Heart left ventricle (tissue), 16 donors: Measurements from ENCODE around the gene RAVER1. TPM values are rescaled to one million over a fixed set of nuclear protein-coding genes. Genes with fewer than 3 reads are reported as not detected.

Experiments used
- ATAC-seq, 4 donors: fragments of 200-7000 bp; cut with Tn5 transposase; one replicate each; pipeline ENCODE4 v1.9.1; 2020 to 2022; ENCODE audit warnings: moderate library complexity in 4 of 4, mild to moderate bottlenecking in 3 of 4, moderate number of reproducible peaks in 1 of 4
- DNase-seq, 5 donors: peaks; one replicate each; pipeline ENCODE4 v3.0.0-alpha.2; 2020
- H3K27ac ChIP-seq, 12 donors: fragments of 200-600 bp; sonication (generic) in 4 of 12; one replicate each; pipeline versions ENCODE4 v1.5.0 to v1.8.0; 2016 to 2022; ENCODE audit warnings: mild to moderate bottlenecking in 2 of 12
- H3K27me3 ChIP-seq, 9 donors: fragments of 200-600 bp; sonication (generic) in 2 of 9; one replicate each; pipeline versions ENCODE4 v1.5.1 to v1.8.0; 2016 to 2022; ENCODE audit warnings: mild to moderate bottlenecking in 3 of 9
- H3K36me3 ChIP-seq, 9 donors: fragments of 200-600 bp; sonication (generic) in 2 of 9; one replicate each; pipeline versions ENCODE4 v1.5.0 to v1.8.0; 2018 to 2022; ENCODE audit warnings: mild to moderate bottlenecking in 2 of 9
- H3K4me1 ChIP-seq, 12 donors: fragments of 200-600 bp; sonication (generic) in 4 of 12; one replicate each; pipeline versions ENCODE4 v1.5.0 to v1.8.0; 2016 to 2022; ENCODE audit warnings: mild to moderate bottlenecking in 3 of 12
- H3K4me3 ChIP-seq, 12 donors: fragments of 200-600 bp; sonication (generic) in 4 of 12; one replicate each; pipeline versions ENCODE4 v1.5.0 to v1.8.0; 2017 to 2022; ENCODE audit warnings: mild to moderate bottlenecking in 9 of 12, moderate library complexity in 4 of 12
- H3K9me3 ChIP-seq, 12 donors: fragments of 200-600 bp; sonication (generic) in 4 of 12; one replicate each; pipeline versions ENCODE4 v1.5.0 to v1.8.0; 2016 to 2022; ENCODE audit warnings: mild to moderate bottlenecking in 1 of 12
- POLR2A ChIP-seq, 2 donors: fragments of 450-650 bp; IDR thresholded peaks; one replicate each; pipeline ENCODE4 v1.6.1; 2017; ENCODE audit warnings: antibody characterized with exemption in 2 of 2, mild to moderate bottlenecking in 2 of 2, moderate library complexity in 2 of 2
- WGBS, 4 donors: extraction: QIAGEN DNeasy Blood & Tissue Kit in 2 of 4; methylation state at CpG; one replicate each; pipeline versions ENCODE4 v1.1.5 to v1.1.7; 2013 to 2018; 5-methylcytosine and 5-hydroxymethylcytosine counted together
- intact Hi-C, 10 donors: fragments of 100-400 bp; cut with DNase I; formaldehyde crosslinking; loops; one replicate each; pipeline versions ENCODE4 v1.11.1 to v1.14.2; 2022
- polyA plus RNA-seq, 2 donors: library from polyadenylated mRNA; stranded (reverse); fragments of 200-250 nt; gene quantifications; one replicate each; pipeline ENCODE4 v1.2.3, GENCODE V29; 2013
- total RNA-seq, 9 donors: library from RNA; depleted of rRNA in 2 of 9; stranded (reverse); fragments of >200 nt in 2 of 9; fragmentation: NEBNext Ultra II Directional in 3 of 9; extraction: Animal tissue kit (Norgen Biotek cat#: 25700) in 3 of 9; gene quantifications; one replicate each; pipeline versions ENCODE4 v1.1.0 to v1.2.4, GENCODE V29; 2016 to 2023
- TF ChIP-seq, protein P1 (sequence below), 12 donors: fragments of 200-600 bp; sonication (generic) in 4 of 12; IDR thresholded peaks; one replicate each; pipeline versions ENCODE4 v1.5.0 to v1.8.0; 2018 to 2022; ENCODE audit warnings: antibody characterized with exemption in 12 of 12, mild to moderate bottlenecking in 5 of 12
- donor health status: ischemic (EF 13 %, LVEDD 7.1; RV severe dilation, severe dysfunction).
- donor health status: healthy with polysubstance abuse.
- donor health status: DM: no; HTN: yes; CAD: no.
- donor health status: DM: no; HTN: no; CAD: no.
- donor health status: ischemic (EF 25% LVEDD 6.9; RV normal size, moderate dysfunction).
- donor health status: ischemic (EF 25% LVEDD 5.7; RV mildly dilated, moderate dysfunction).
- donor health status: healthy.
- donor health status: DM: yes; HTN: yes; CAD: no.
- donor health status: ischemic (EF 35%, LVEDD 5.7; RV mildly dilated, moderate dysfunction).
- donor health status: nonischemic (EF 11% LVEDD 7.7; RV severe dilation, severe dysfunction).
- donor health status: DM: yes; HTN: yes; CAD: no.
- donor health status: PGD.
- donor health status: ischemic (EF 29% LVEDD 5.4; RV normal size, mild dysfunction).
- donor health status: nonischemic (EF 23%, LVEDD 6.1; RV moderate dilation, normal function).

The RAVER1 gene
- total and polyA plus RNA-seq, 11 donors, result 5.9 to 22.5 (median 14.0) TPM

- Histone ChIP-seq H3K27ac (no peak overlapping the region), H3K9me3 (no peaks in the 10 kb centered on the region), H3K36me3 (peaks cover 0 to 8% (median 4%) of the 10 kb centered on the region in 9 donors), H3K4me3 (peak overlapping the region in 10 of 12 donors; percentile 20 to 60 (median 46)), H3K27me3 (peaks cover 39 to 88% (median 77%) of the 10 kb centered on the region in 9 donors), H3K4me1 (peaks cover 10 to 94% (median 66%) of the 10 kb centered on the region in 12 donors)
- DNase-seq, result peak in 1 of 5 donors; percentile 34
- intact Hi-C loops, result no loop called here
- TF ChIP-seq POLR2A (IDR thresholded peaks at IDR 0.05), result no peak
- TF ChIP-seq, protein P1, sequence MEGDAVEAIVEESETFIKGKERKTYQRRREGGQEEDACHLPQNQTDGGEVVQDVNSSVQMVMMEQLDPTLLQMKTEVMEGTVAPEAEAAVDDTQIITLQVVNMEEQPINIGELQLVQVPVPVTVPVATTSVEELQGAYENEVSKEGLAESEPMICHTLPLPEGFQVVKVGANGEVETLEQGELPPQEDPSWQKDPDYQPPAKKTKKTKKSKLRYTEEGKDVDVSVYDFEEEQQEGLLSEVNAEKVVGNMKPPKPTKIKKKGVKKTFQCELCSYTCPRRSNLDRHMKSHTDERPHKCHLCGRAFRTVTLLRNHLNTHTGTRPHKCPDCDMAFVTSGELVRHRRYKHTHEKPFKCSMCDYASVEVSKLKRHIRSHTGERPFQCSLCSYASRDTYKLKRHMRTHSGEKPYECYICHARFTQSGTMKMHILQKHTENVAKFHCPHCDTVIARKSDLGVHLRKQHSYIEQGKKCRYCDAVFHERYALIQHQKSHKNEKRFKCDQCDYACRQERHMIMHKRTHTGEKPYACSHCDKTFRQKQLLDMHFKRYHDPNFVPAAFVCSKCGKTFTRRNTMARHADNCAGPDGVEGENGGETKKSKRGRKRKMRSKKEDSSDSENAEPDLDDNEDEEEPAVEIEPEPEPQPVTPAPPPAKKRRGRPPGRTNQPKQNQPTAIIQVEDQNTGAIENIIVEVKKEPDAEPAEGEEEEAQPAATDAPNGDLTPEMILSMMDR (IDR thresholded peaks at IDR 0.05), result no peak
- ATAC-seq, result no peak
- WGBS, 4 donors, result 1 to 2% (median 1%) methylated on average over 30 of the region's 30 CpGs
These were observed 42.9 kb downstream of the RAVER1 start for GRCh38 chr19:10290357-10290875.

- H3K9me3 ChIP-seq, result no peaks in the 10 kb centered on the region
- WGBS, 4 donors, result 2 to 3% (median 2%) methylated on average over 10 to 45 of the region's 45 CpGs
- DNase-seq, result no peak
- H3K4me1 ChIP-seq, result peaks cover 5 to 94% (median 61%) of the 10 kb centered on the region in 12 donors
- peak within 1 kb of the TSS; percentile 3 to 60 (median 43) for H3K4me3 ChIP-seq
- peaks cover 0 to 13% (median 10%) of the 10 kb centered on the region in 9 donors for H3K36me3 ChIP-seq
- no peak for ATAC-seq
- intact Hi-C loops, result loop anchor here in 1 of 10 donors (5.0 kb wide), 1 partner anchor 42 kb away; the partner anchor contains the start of gene RAVER1
- H3K27ac ChIP-seq, result no peak within 1 kb of the TSS
- TF ChIP-seq, protein P1 (IDR thresholded peaks at IDR 0.05), result no peak
- no peak for TF ChIP-seq POLR2A (IDR thresholded peaks at IDR 0.05)
- H3K27me3 ChIP-seq, result peaks cover 34 to 83% (median 72%) of the 10 kb centered on the region in 9 donors
These were observed 43.4 kb downstream of the RAVER1 start, which contains the start of gene ICAM5 for GRCh38 chr19:10289836-10290356. ICAM5 (plus strand) TSS chr19:10289952; CDS start chr19:10290044, 92 bp downstream.

GRCh38 chr19:10289167-10289835 is 44.0 kb downstream of the RAVER1 start:
- peak in 2 of 5 donors; percentile 11 to 60 for DNase-seq
- peak overlapping the region in 10 of 12 donors; percentile 20 to 60 (median 35) for H3K4me3 ChIP-seq
- ATAC-seq, result no peak
- TF ChIP-seq POLR2A (IDR thresholded peaks at IDR 0.05), result no peak
- TF ChIP-seq, protein P1 (IDR thresholded peaks at IDR 0.05), result no peak
- peaks cover 0 to 19% (median 16%) of the 10 kb centered on the region in 9 donors for H3K36me3 ChIP-seq
- WGBS, 4 donors, result 1 to 2% (median 1%) methylated on average over 37 to 50 of the region's 50 CpGs
- intact Hi-C loops, result loop anchor here in 1 of 10 donors (5.0 kb wide), 1 partner anchor 43 kb away; the partner anchor contains the start of gene RAVER1
- H3K27me3 ChIP-seq, result peaks cover 30 to 77% (median 66%) of the 10 kb centered on the region in 9 donors
- peaks cover 5 to 93% (median 61%) of the 10 kb centered on the region in 12 donors for H3K4me1 ChIP-seq
- no peaks in the 10 kb centered on the region for H3K9me3 ChIP-seq
- H3K27ac ChIP-seq, result no peak overlapping the region
